Loucy (cell line): Measurements from ENCODE around the gene FAT1.

Experiments used
- H2AFZ ChIP-seq: fragments of 200-600 bp; sonication (generic); 2 replicates; pipeline ENCODE4 v1.6.0; 2016; ENCODE audit warnings: antibody characterized with exemption, mild to moderate bottlenecking, low read length, moderate library complexity
- H3F3A ChIP-seq: fragments of 200-600 bp; 2 replicates; pipeline ENCODE4 v1.6.0; 2016; ENCODE audit warnings: antibody characterized with exemption, low read depth, mild to moderate bottlenecking
- H3K27me3 ChIP-seq: fragments of 200-600 bp; sonication (generic); 2 replicates; pipeline ENCODE4 v1.6.1; 2014; ENCODE audit warnings: low read length, mild to moderate bottlenecking; ENCODE audit not compliant: insufficient read depth, poor library complexity, severe bottlenecking
- H3K36me3 ChIP-seq: fragments of 200-600 bp; sonication (generic); 2 replicates; pipeline ENCODE4 v1.6.1; 2016; ENCODE audit warnings: low read length; ENCODE audit not compliant: insufficient read depth
- H3K4me1 ChIP-seq: fragments of 200-600 bp; sonication (generic); 2 replicates; pipeline ENCODE4 v1.5.1; 2014; ENCODE audit warnings: low read length, mild to moderate bottlenecking; ENCODE audit not compliant: insufficient read depth, poor library complexity, severe bottlenecking
- H3K4me2 ChIP-seq: fragments of 200-600 bp; sonication (generic); 2 replicates; pipeline ENCODE4 v1.6.0; 2014; ENCODE audit warnings: antibody characterized with exemption, low read length, low read depth, mild to moderate bottlenecking; ENCODE audit not compliant: poor library complexity, severe bottlenecking
- H3K4me3 ChIP-seq: fragments of 200-600 bp; sonication (generic); 2 replicates; pipeline ENCODE4 v1.5.1; 2014; ENCODE audit warnings: low read length, mild to moderate bottlenecking, mixed read lengths; ENCODE audit not compliant: poor library complexity, severe bottlenecking
- H3K79me2 ChIP-seq: fragments of 200-600 bp; sonication (generic); 2 replicates; pipeline ENCODE4 v1.6.1; 2014; ENCODE audit warnings: low read length; ENCODE audit not compliant: insufficient read depth
- H3K9ac ChIP-seq: fragments of 200-600 bp; sonication (generic); 2 replicates; pipeline ENCODE4 v1.6.0; 2014; ENCODE audit warnings: mild to moderate bottlenecking, low read depth, low read length, moderate library complexity; ENCODE audit not compliant: poor library complexity, severe bottlenecking
- H3K9me2 ChIP-seq: fragments of 200-600 bp; sonication (generic); replicated peaks from 2 replicates; pipeline ENCODE4 v1.6.1; 2016; ENCODE audit warnings: low read depth, low read length, mixed read lengths
- H3K9me3 ChIP-seq: fragments of 200-600 bp; sonication (generic); 2 replicates; pipeline ENCODE4 v1.6.1; 2014; ENCODE audit warnings: mild to moderate bottlenecking, antibody characterized with exemption, low read length, low read depth; ENCODE audit not compliant: insufficient read depth
- H4K20me1 ChIP-seq: fragments of 200-600 bp; sonication (generic); 2 replicates; pipeline ENCODE4 v1.6.0; 2014; ENCODE audit warnings: antibody characterized with exemption, low read length, mild to moderate bottlenecking; ENCODE audit not compliant: insufficient read depth, poor library complexity, severe bottlenecking
- EZH2phosphoT487 ChIP-seq: fragments of 200-600 bp; IDR thresholded peaks from 2 replicates; pipeline ENCODE4 v1.6.1; 2018; ENCODE audit warnings: antibody characterized with exemption, mild to moderate bottlenecking, moderate library complexity, borderline replicate concordance
- TF ChIP-seq, protein P1 (sequence below): fragments of 200-600 bp; sonication (generic); conservative IDR thresholded peaks from 2 replicates; pipeline ENCODE4 v1.5.1; 2014; ENCODE audit warnings: mild to moderate bottlenecking, antibody characterized with exemption, low read length

The FAT1 gene

DNA sequence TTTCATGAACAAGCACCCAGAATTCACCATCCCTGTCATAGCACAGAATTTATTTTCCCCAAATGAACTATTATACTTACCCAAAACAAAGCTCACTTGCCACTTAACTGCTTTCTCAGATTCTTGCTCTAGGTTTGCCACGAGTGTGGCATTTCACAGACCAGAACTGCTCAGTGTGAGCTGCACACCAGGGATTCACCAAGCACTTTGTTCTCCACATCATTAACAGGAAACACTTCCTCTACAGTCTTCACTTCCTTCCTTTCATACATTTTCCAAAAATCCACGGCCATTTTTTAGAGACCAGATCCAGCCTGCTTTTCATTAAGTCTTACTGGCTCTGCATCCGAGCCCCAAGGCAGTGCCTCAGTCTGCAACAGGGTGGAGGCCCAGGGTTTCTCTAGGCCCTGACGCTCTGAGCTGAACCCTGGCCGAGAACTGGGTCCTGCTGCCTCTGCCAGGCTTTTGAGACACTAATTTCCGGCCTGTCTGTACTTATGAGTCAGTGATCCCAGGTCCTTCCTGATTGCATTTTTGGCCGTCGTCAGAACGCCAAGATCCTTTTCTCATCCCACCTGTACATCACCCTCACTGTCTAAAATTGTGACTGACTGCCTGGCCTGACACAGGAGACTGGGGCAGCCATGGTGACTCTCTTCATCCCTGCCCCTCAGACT is 100.7 kb downstream of the FAT1 start:
- TF ChIP-seq, protein P1, sequence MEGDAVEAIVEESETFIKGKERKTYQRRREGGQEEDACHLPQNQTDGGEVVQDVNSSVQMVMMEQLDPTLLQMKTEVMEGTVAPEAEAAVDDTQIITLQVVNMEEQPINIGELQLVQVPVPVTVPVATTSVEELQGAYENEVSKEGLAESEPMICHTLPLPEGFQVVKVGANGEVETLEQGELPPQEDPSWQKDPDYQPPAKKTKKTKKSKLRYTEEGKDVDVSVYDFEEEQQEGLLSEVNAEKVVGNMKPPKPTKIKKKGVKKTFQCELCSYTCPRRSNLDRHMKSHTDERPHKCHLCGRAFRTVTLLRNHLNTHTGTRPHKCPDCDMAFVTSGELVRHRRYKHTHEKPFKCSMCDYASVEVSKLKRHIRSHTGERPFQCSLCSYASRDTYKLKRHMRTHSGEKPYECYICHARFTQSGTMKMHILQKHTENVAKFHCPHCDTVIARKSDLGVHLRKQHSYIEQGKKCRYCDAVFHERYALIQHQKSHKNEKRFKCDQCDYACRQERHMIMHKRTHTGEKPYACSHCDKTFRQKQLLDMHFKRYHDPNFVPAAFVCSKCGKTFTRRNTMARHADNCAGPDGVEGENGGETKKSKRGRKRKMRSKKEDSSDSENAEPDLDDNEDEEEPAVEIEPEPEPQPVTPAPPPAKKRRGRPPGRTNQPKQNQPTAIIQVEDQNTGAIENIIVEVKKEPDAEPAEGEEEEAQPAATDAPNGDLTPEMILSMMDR, result no peak
- TF ChIP-seq EZH2phosphoT487, result no peak
- H4K20me1 ChIP-seq, result no peaks in the 10 kb centered on the region
- H2AFZ ChIP-seq, result 0 out of 2 replicates have a peak overlapping the region, but pooled peaks have one; percentile 33
- H3K9me2 ChIP-seq, result no peaks in the 10 kb centered on the region
- H3K4me2 ChIP-seq, result no peak overlapping the region
- H3K4me3 ChIP-seq, result no peak overlapping the region
- peaks cover 12% of the 10 kb centered on the region for H3K4me1 ChIP-seq
- H3K79me2 ChIP-seq, result no peaks in the 10 kb centered on the region
- no peaks in the 10 kb centered on the region for H3K27me3 ChIP-seq
- H3K36me3 ChIP-seq, result no peaks in the 10 kb centered on the region
- peaks cover 5% of the 10 kb centered on the region; the same call in 1 of the 2 replicates for H3F3A ChIP-seq
- H3K9me3 ChIP-seq, result no peaks in the 10 kb centered on the region
- no peak overlapping the region for H3K9ac ChIP-seq

DNA sequence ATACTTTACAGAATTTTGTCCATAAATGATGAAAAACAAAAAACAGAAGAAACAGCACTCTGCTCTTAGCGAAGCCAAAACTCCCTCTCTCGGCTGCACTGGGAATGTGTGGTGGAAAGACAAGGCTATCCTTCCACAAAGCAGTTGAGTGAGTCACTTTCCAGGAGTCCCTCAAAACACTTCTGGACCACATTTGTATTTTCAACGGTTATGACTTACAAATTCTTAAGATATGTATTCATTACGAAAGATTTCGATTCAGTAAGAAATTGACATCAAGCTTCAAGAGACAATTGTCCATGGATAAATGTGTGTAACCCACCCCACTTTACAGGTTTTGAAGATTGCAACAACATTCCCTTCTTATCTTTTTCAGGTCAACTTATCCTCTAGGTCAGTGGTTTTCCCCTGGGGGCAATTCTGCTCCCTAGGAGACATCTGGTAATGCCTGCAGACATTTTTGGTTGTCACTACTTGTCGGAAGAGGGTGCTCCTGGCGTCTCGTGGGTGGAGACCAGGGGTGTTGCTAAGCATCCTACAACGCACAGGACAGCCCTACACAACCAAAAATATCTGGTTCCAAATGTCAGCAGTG is 101.6 kb downstream of the FAT1 start:
- Histone ChIP-seq H4K20me1 (no peaks in the 10 kb centered on the region), H3K36me3 (no peaks in the 10 kb centered on the region), H3K27me3 (no peaks in the 10 kb centered on the region), H2AFZ (no peak overlapping the region), H3F3A (no peaks in the 10 kb centered on the region), H3K4me1 (peaks cover 12% of the 10 kb centered on the region), H3K9ac (no peak overlapping the region), H3K4me3 (no peak overlapping the region), H3K79me2 (no peaks in the 10 kb centered on the region), H3K9me2 (no peaks in the 10 kb centered on the region), H3K9me3 (no peaks in the 10 kb centered on the region), H3K4me2 (no peak overlapping the region)
- TF ChIP-seq, protein P1, result no peak
- TF ChIP-seq EZH2phosphoT487, result no peak

DNA sequence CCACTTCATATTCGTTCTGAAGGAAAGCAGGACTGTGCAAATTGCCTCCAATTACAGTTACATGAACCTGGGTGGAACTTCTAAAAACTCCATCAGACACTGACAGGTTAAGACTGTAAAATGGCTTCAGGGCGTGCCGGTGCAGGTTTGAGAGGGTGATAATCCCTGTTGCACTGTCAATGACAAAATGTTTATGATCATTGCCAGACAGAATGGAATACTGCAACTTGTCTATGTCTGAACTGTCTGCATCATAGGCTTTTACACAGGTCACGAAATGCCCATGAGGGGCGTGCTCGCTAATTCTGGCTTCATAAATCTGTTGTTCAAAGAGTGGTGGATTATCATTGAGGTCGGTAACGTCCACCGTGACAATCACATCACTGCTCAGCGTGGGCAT is 104.6 kb downstream of the FAT1 start:
- no peak overlapping the region for H3K9ac ChIP-seq
- peaks cover 12% of the 10 kb centered on the region for H3K4me1 ChIP-seq
- TF ChIP-seq, protein P1, result no peak
- no peak for TF ChIP-seq EZH2phosphoT487
- no peaks in the 10 kb centered on the region for H3K9me2 ChIP-seq
- H3K79me2 ChIP-seq, result no peaks in the 10 kb centered on the region
- H3K27me3 ChIP-seq, result no peaks in the 10 kb centered on the region
- no peaks in the 10 kb centered on the region for H3K9me3 ChIP-seq
- H3K36me3 ChIP-seq, result no peaks in the 10 kb centered on the region
- H3K4me2 ChIP-seq, result no peak overlapping the region
- H4K20me1 ChIP-seq, result no peaks in the 10 kb centered on the region
- no peak overlapping the region for H3K4me3 ChIP-seq
- no peaks in the 10 kb centered on the region for H3F3A ChIP-seq
- H2AFZ ChIP-seq, result no peak overlapping the region
